ENCODE results near the gene TOR1A.
A peak's percentile ranks its signal among the peaks of the same experiment; 100 is the strongest.

TOR1A gene

GRCh38 chr9:129836311-129837007 lies 12.5 kb upstream of the TOR1A start:
- no peak for DNase-seq (ENCODE audit: extremely low read depth, low read depth)
- no peak for TF ChIP-seq CTCF (IDR thresholded peaks at IDR 0.05; ENCODE audit: low read depth, low read length)

- no peak for DNase-seq (ENCODE audit: extremely low read depth, low read depth)
- no peak for TF ChIP-seq CTCF (IDR thresholded peaks at IDR 0.05; ENCODE audit: low read depth, low read length)
These were observed 11.9 kb upstream of the TOR1A start for GRCh38 chr9:129835860-129836223.

GRCh38 chr9:129835128-129835859 lies 11.4 kb upstream of the TOR1A start, which contains the start of the genes C9orf78 and USP20:
C9orf78 (minus strand) TSS chr9:129835275; CDS start chr9:129835221, 54 bp downstream.
USP20 (plus strand) TSS chr9:129835458; CDS start chr9:129852556, 17,098 bp downstream.
- DNase-seq (ENCODE audit: extremely low read depth, low read depth) = peak; percentile 85
- no peak for TF ChIP-seq CTCF (IDR thresholded peaks at IDR 0.05; ENCODE audit: low read depth, low read length)

- TF ChIP-seq CTCF (IDR thresholded peaks at IDR 0.05; ENCODE audit: low read depth, low read length) = no peak
- DNase-seq (ENCODE audit: extremely low read depth, low read depth) = no peak
These were observed 10.7 kb upstream of the TOR1A start for GRCh38 chr9:129834489-129835127.

GRCh38 chr9:129832982-129833381 lies 9.0 kb upstream of the TOR1A start:
- no peak for DNase-seq (ENCODE audit: extremely low read depth, low read depth)
- no peak for TF ChIP-seq CTCF (IDR thresholded peaks at IDR 0.05; ENCODE audit: low read depth, low read length)

- DNase-seq (ENCODE audit: extremely low read depth, low read depth) = no peak
- TF ChIP-seq CTCF (IDR thresholded peaks at IDR 0.05; ENCODE audit: low read depth, low read length) = no peak
These were observed 5.0 kb upstream of the TOR1A start for GRCh38 chr9:129828969-129829368.

GRCh38 chr9:129828051-129828450 lies 4.1 kb upstream of the TOR1A start:
- no peak for DNase-seq (ENCODE audit: extremely low read depth, low read depth)
- TF ChIP-seq CTCF (IDR thresholded peaks at IDR 0.05; ENCODE audit: low read depth, low read length) = no peak

All from AG09319 (cell line).